Hematopoietic multipotent progenitor cell treated with erythropoietin and hydrocortisone succinate and interleukin-3 and kit ligand, for 17 days (in vitro differentiated cells): ENCODE measurements around the gene SPDYE3.
"Not testable (repeated sequence)": the region's sequence is repeated elsewhere in the genome, so short reads cannot be mapped to it uniquely, and the experiment has no call there.

ENCODE experiments used
- DNase-seq: peaks from one replicate; pipeline ENCODE4 v3.0.0-alpha.2; 2015; ENCODE audit warnings: low spot score

The SPDYE3 gene

DNA sequence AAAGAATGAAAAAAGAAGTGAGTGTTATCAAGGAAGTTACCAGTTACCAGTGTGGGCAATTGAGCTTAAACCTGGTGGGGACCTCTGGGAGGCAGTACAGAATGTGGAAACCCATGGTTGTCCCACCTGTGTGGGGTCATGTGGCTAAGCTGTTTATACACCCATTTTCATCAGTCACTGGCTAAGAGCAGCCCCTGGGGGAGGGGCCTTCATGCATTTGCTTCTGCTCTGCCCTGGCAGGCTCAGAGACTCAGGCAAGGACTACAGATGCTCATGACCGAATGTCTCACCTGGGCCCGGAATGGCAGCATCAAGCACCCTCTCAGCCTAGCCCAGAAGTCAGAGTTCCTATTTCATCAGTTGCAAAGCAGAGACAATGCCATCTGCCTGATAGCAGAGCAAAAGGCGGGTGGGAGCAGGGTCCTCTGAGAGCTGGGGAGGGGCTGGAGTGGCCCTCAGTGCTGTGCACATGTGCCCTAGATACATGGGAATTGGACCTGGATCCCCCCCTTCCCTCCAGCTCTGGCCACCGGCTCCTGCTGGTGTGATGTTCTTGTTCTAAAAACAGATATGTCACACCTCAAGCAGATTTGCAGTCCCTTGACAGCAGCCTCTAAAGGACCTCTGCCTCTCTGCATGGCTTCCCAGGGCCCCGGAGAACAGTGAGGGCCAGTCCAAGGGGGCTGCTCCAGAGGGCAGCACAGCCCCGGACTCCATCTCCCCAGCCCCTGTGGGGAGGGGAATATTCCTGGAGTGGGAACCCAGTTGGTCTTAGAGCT is 20.1 kb upstream of the SPDYE3 start:
- not testable (repeated sequence) for DNase-seq

DNA sequence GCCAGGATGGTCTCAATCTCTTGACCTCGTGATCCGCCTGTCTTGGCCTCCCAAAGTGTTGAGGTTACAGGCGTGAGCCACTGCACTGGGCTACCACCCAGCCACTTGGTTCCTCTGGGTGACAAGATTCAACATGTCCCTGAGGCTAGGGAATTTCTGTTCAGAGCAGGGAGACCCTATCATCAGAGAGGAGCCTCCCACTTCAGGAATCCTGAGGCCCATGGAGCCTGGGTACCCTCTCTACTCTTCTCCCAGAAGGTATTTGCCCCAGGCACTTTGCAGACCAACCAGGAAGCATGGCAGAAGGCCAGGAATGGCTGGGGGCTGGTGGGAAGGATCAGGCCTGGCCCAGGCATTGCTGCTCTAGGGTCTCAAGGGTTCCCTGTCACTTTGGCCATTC is 19.2 kb upstream of the SPDYE3 start:
- DNase-seq, result not testable (repeated sequence)

- not testable (repeated sequence) for DNase-seq
Observed at GRCh38 chr7:100292162-100292561, 15.3 kb upstream of the SPDYE3 start.

- DNase-seq, result not testable (repeated sequence)
Observed at GRCh38 chr7:100295269-100295668, 12.2 kb upstream of the SPDYE3 start.

GRCh38 chr7:100297852-100298631 is 9.5 kb upstream of the SPDYE3 start:
- DNase-seq, result not testable (repeated sequence)

DNA sequence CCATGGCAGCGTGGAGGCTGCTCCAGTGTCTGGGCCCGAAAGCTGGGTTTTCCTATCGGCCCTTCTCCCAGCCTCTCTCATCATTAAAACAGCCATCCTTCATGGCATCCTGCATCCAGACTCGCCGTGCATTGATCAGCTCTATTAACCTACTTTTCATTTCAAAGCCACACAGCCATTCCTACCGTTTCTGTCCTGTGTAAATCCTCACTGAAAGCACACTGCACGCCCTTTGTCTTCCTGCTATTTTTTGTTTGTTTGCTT is 8.9 kb upstream of the SPDYE3 start:
- not testable (repeated sequence) for DNase-seq

- DNase-seq, result not testable (repeated sequence)
Observed at GRCh38 chr7:100304526-100304925, 3.0 kb upstream of the SPDYE3 start.

DNA sequence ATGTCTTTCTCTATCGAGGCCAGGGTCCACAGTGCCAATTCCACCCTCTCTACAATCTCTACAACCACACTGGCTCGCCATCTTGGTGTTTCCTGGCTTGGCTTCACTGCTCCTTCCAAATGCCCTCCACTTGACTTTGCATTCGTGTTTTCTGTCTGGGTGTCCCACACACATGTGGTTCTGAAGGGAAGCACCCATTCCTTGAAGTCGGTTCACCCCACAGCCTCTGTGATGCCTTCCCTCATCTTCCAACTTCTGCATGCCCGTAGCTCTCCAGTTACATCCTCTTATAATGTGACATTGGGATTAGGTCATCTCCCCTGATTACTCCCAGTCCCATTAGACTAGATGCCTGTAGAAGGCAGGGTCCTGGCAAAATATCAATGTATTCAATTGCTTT is 10.8 kb downstream of the SPDYE3 start:
- DNase-seq, result not testable (repeated sequence)

GRCh38 chr7:100321648-100322047 is 14.1 kb downstream of the SPDYE3 start:
- DNase-seq, result not testable (repeated sequence)

- not testable (repeated sequence) for DNase-seq
Observed at GRCh38 chr7:100324194-100324593, 16.7 kb downstream of the SPDYE3 start.

- not testable (repeated sequence) for DNase-seq
Observed at GRCh38 chr7:100325671-100326070, 18.2 kb downstream of the SPDYE3 start.

DNA sequence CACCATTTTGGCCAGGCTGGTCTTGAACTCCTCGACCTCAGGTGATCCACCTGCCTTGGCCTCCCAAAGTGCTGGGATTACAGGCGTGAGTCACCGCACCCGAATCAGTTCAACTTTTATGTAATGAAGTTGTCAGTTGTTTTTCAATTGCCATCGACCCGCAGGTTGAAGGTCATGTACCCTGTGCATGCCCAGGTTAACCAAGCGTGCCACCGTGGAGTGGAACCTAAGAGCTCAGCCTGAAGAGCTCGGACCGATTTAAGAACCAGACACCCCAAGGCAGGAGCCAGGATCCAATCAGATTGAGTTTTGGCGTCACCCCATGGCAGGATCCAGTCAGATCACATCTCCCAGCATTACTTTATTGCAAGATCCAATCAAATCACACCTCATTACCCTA is 19.4 kb downstream of the SPDYE3 start:
- DNase-seq, result not testable (repeated sequence)

- peak; percentile 94 for DNase-seq
Observed at GRCh38 chr7:100335566-100336466, 28.3 kb downstream of the SPDYE3 start.

- not testable (repeated sequence) for DNase-seq
Observed at GRCh38 chr7:100338083-100338696, 30.7 kb downstream of the SPDYE3 start.

DNA sequence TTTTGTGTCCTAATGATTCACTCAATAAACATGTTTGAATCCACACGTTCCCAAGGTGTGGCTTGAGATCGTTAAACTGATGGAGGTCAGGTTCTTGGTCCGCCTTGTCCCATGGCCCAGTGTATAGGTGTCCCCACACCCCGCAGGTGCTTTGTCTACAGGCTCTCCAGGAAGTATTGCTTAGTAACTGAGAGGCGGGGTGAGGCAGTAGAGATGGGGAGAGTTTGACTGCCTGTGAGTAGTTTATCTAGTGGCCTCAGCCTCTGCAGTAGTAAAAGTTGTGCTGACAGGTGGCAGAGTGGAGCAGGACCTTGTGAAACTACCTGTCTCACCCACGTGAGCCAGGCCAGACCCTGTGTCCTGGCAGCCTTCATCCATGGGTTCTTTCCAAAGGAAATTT is 33.8 kb downstream of the SPDYE3 start:
- peak; percentile 58 for DNase-seq

- no peak for DNase-seq
Observed at GRCh38 chr7:100342765-100343164, 35.3 kb downstream of the SPDYE3 start.

DNA sequence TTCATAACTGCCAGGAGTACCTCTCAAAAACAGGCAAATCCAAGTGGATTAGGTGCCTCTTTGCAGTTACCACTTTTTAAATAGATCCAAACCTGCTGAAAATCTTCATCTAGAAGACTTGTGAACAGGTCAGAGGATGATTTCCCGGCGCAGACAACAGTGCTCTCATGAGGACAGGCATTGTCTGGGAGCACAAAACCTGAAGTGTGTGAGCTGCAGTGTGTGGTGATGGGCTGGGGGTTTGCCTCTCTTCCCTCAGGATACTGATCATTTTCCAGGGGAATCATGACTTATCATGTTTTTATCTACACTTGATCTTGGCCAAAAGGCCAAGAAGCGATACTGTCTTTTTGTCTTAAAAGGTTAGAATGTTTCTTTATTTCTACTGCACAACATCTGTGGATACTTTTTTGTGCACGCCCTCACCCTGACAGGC is 36.6 kb downstream of the SPDYE3 start:
- peak; percentile 23 for DNase-seq

DNA sequence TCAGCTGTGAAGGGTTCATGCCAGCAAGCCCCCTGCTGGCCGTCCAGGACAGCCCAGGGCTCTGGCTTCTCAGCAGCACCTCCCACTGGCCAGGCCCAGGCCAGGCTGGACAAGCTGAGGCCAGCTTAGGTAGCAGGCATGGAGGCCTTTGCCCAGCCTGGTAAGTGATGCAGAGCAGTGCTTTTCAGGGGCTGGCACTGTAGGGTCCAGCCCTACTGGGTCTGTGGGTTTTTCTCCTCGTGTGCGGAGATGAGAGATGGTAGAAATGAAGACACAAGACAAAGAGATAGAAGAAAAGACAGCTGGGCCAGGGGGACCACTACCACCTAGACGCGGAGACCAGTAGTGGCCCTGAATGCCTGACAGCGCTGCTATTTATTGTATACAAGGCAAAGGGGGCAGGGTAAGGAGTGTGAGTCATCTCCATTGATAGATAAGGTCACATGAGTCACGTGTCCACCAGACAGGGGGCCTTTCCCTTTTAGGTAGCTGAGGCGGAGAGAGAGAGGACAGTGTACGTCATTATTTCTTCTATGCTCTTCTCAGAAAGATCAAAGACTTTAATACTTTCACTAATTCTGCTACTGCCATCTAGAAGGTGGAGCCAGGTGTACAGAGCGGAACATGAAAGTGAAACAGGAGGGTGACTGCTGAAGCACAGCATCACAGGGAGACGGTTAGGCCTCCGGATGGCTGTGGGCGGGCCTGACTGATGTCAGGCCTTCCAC is 37.2 kb downstream of the SPDYE3 start:
- DNase-seq, result peak; percentile 92

DNA sequence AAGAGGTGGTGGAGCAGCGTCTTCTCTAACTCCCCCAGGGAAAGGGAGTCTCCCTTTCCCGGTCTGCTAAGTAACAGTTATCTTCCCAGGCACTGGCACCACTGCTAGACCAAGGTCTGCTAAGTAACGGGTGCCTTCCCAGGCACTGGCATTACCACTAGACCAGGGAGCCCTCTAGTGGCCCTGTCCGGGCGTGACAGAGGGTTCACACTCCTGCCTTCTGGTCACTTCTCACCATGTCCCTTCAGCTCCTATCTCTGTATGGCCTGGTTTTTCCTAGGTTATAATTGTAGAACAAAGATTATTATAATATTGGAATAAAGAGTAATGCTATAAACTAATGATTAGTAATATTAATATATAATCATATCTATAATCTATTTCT is 37.8 kb downstream of the SPDYE3 start:
- DNase-seq, result peak; percentile 82

DNA sequence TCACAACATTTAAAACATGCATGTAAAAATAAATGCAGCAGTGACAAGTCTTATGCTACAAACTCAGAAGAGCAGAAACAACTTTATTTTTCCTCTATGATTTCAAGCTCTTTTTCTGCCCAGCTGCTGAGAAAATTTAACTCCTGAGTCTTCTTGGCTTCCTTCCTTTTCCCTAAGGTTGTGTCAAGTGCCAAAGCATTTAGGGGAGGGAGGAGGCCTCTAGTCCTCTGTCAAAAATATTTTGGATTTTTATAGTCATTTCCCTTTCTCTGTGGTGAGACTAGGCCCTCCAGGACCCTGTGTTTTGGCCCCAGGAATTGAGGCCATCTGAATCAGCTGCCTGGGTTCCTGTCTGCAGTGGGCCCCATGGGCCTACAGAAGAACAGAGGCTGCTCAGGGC is 39.4 kb downstream of the SPDYE3 start:
- no peak for DNase-seq

DNA sequence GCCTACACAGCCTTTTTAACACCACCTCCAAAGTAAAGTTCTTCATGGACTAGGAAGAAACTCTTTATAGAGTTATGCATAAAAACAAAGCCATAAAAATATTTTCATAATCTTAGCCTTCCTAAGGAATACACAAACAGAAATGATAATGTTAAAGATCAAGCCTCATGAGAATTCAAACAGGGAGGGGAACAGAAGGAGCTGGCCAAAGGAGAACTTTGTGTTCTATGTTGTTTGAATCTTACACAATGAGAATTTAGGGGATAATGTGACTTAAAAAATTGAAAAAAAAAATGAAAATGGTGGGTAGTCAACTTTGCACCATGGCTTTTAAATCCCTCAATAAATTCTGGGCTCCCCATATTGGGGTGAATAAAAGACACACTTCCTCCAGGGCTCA is 41.3 kb downstream of the SPDYE3 start:
- DNase-seq, result no peak
